Dendritic cell treated with granulocyte-macrophage colony-stimulating factor and Interleukin-4, amounts not matched to agents 40 ng/mL and 50 ng/mL, for 4 days (primary cell): Measurements from ENCODE around the gene CHI3L1.
A peak's percentile ranks its signal among the peaks of the same experiment; 100 is the strongest.

Source experiments
- H3K27ac Mint-ChIP-seq: one replicate; pipeline ENCODE4 v1.8.0; 2022; ENCODE audit warnings: mild to moderate bottlenecking, mixed read lengths
- H3K27me3 Mint-ChIP-seq: one replicate; pipeline ENCODE4 v1.8.0; 2022; ENCODE audit warnings: mild to moderate bottlenecking, mixed read lengths
- H3K36me3 Mint-ChIP-seq: one replicate; pipeline ENCODE4 v1.8.0; 2022; ENCODE audit warnings: low read depth, mixed read lengths
- H3K4me1 Mint-ChIP-seq: one replicate; pipeline ENCODE4 v1.8.0; 2022; ENCODE audit warnings: low read depth, mixed read lengths
- H3K4me3 Mint-ChIP-seq: one replicate; pipeline ENCODE4 v1.8.0; 2022; ENCODE audit warnings: mild to moderate bottlenecking, moderate library complexity, mixed read lengths
- H3K9me3 Mint-ChIP-seq: one replicate; pipeline ENCODE4 v1.8.0; 2022; ENCODE audit warnings: mixed read lengths
- intact Hi-C: fragments of 100-400 bp; cut with micrococcal nuclease; formaldehyde crosslinking; loops from one replicate; pipeline ENCODE4 v1.15.0; 2022

The CHI3L1 gene

GRCh38 chr1:203215573-203215972 is 29.1 kb upstream of the CHI3L1 start:
- Mint-ChIP-seq H3K4me3 (no peak overlapping the region), H3K27me3 (peaks cover 40% of the 10 kb centered on the region), H3K36me3 (no peaks in the 10 kb centered on the region), H3K27ac (no peak overlapping the region), H3K9me3 (no peaks in the 10 kb centered on the region), H3K4me1 (peaks cover 35% of the 10 kb centered on the region)
- intact Hi-C loops = loop anchor here (2.0 kb wide), 1 partner anchor 43 kb away; no protein-coding TSS in a partner anchor

GRCh38 chr1:203214871-203215270 is 28.4 kb upstream of the CHI3L1 start:
- no peak overlapping the region for H3K4me3 Mint-ChIP-seq
- intact Hi-C loops = loop anchor here (2.0 kb wide), 1 partner anchor 42 kb away; no protein-coding TSS in a partner anchor
- peak overlapping the region; percentile 51 for H3K27ac Mint-ChIP-seq
- no peaks in the 10 kb centered on the region for H3K36me3 Mint-ChIP-seq
- peaks cover 39% of the 10 kb centered on the region for H3K27me3 Mint-ChIP-seq
- no peaks in the 10 kb centered on the region for H3K9me3 Mint-ChIP-seq
- H3K4me1 Mint-ChIP-seq = peaks cover 35% of the 10 kb centered on the region

- no peak overlapping the region for H3K4me3 Mint-ChIP-seq
- no peak overlapping the region for H3K27ac Mint-ChIP-seq
- no peaks in the 10 kb centered on the region for H3K36me3 Mint-ChIP-seq
- no peaks in the 10 kb centered on the region for H3K9me3 Mint-ChIP-seq
- intact Hi-C loops = no loop called here
- peaks cover 28% of the 10 kb centered on the region for H3K27me3 Mint-ChIP-seq
- peaks cover 35% of the 10 kb centered on the region for H3K4me1 Mint-ChIP-seq
These were observed 26.6 kb upstream of the CHI3L1 start for GRCh38 chr1:203213126-203213525.

- H3K36me3 Mint-ChIP-seq = no peaks in the 10 kb centered on the region
- H3K9me3 Mint-ChIP-seq = no peaks in the 10 kb centered on the region
- intact Hi-C loops = no loop called here
- no peak overlapping the region for H3K27ac Mint-ChIP-seq
- H3K4me1 Mint-ChIP-seq = peaks cover 24% of the 10 kb centered on the region
- H3K27me3 Mint-ChIP-seq = peaks cover 18% of the 10 kb centered on the region
- no peak overlapping the region for H3K4me3 Mint-ChIP-seq
These were observed 25.3 kb upstream of the CHI3L1 start for GRCh38 chr1:203211812-203212211.

GRCh38 chr1:203210988-203211387 is 24.5 kb upstream of the CHI3L1 start:
- Mint-ChIP-seq H3K27ac (no peak overlapping the region), H3K27me3 (peaks cover 13% of the 10 kb centered on the region), H3K4me3 (no peak overlapping the region), H3K9me3 (no peaks in the 10 kb centered on the region), H3K36me3 (no peaks in the 10 kb centered on the region), H3K4me1 (peaks cover 16% of the 10 kb centered on the region)
- intact Hi-C loops = no loop called here

GRCh38 chr1:203210350-203210749 is 23.8 kb upstream of the CHI3L1 start:
- H3K36me3 Mint-ChIP-seq = no peaks in the 10 kb centered on the region

GRCh38 chr1:203208181-203208580 is 21.7 kb upstream of the CHI3L1 start:
- peaks cover 6% of the 10 kb centered on the region for H3K4me1 Mint-ChIP-seq
- H3K4me3 Mint-ChIP-seq = no peak overlapping the region
- no peak overlapping the region for H3K27ac Mint-ChIP-seq
- H3K27me3 Mint-ChIP-seq = peaks cover 4% of the 10 kb centered on the region
- no peaks in the 10 kb centered on the region for H3K36me3 Mint-ChIP-seq
- no peaks in the 10 kb centered on the region for H3K9me3 Mint-ChIP-seq
- intact Hi-C loops = no loop called here

More at GRCh38 chr1:203210350-203210749, 23.8 kb upstream of the CHI3L1 start:
- Mint-ChIP-seq H3K4me3 (no peak overlapping the region), H3K27me3 (peaks cover 13% of the 10 kb centered on the region), H3K27ac (no peak overlapping the region), H3K9me3 (no peaks in the 10 kb centered on the region), H3K4me1 (peaks cover 9% of the 10 kb centered on the region)
- intact Hi-C loops = no loop called here

- Mint-ChIP-seq H3K36me3 (no peaks in the 10 kb centered on the region), H3K27ac (no peak overlapping the region), H3K9me3 (no peaks in the 10 kb centered on the region), H3K4me1 (peaks cover 11% of the 10 kb centered on the region), H3K4me3 (no peak overlapping the region), H3K27me3 (peaks cover 2% of the 10 kb centered on the region)
- intact Hi-C loops = no loop called here
These were observed 21.2 kb upstream of the CHI3L1 start for GRCh38 chr1:203207751-203208150.

GRCh38 chr1:203206129-203206687 is 19.7 kb upstream of the CHI3L1 start:
- H3K36me3 Mint-ChIP-seq = no peaks in the 10 kb centered on the region
- no peak overlapping the region for H3K4me3 Mint-ChIP-seq
- H3K27me3 Mint-ChIP-seq = peaks cover 5% of the 10 kb centered on the region
- intact Hi-C loops = no loop called here
- peaks cover 26% of the 10 kb centered on the region for H3K4me1 Mint-ChIP-seq
- no peak overlapping the region for H3K27ac Mint-ChIP-seq
- H3K9me3 Mint-ChIP-seq = no peaks in the 10 kb centered on the region

- H3K9me3 Mint-ChIP-seq = no peaks in the 10 kb centered on the region
- H3K36me3 Mint-ChIP-seq = no peaks in the 10 kb centered on the region
- H3K4me3 Mint-ChIP-seq = no peak overlapping the region
- H3K4me1 Mint-ChIP-seq = peaks cover 41% of the 10 kb centered on the region
- intact Hi-C loops = no loop called here
- H3K27ac Mint-ChIP-seq = no peak overlapping the region
- peaks cover 16% of the 10 kb centered on the region for H3K27me3 Mint-ChIP-seq
These were observed 18.3 kb upstream of the CHI3L1 start for GRCh38 chr1:203204756-203205155.

- Mint-ChIP-seq H3K4me1 (peaks cover 46% of the 10 kb centered on the region), H3K27me3 (peaks cover 16% of the 10 kb centered on the region), H3K9me3 (no peaks in the 10 kb centered on the region), H3K4me3 (no peak overlapping the region), H3K36me3 (no peaks in the 10 kb centered on the region), H3K27ac (no peak overlapping the region)
- intact Hi-C loops = no loop called here
These were observed 16.1 kb upstream of the CHI3L1 start for GRCh38 chr1:203202431-203203245.

GRCh38 chr1:203201516-203202205 is 15.2 kb upstream of the CHI3L1 start:
- H3K4me3 Mint-ChIP-seq = no peak overlapping the region
- peaks cover 19% of the 10 kb centered on the region for H3K27me3 Mint-ChIP-seq
- no peak overlapping the region for H3K27ac Mint-ChIP-seq
- no peaks in the 10 kb centered on the region for H3K36me3 Mint-ChIP-seq
- intact Hi-C loops = no loop called here
- H3K4me1 Mint-ChIP-seq = peaks cover 50% of the 10 kb centered on the region
- H3K9me3 Mint-ChIP-seq = peaks cover 8% of the 10 kb centered on the region

- intact Hi-C loops = no loop called here
- no peaks in the 10 kb centered on the region for H3K36me3 Mint-ChIP-seq
- H3K9me3 Mint-ChIP-seq = peaks cover 8% of the 10 kb centered on the region
- H3K27ac Mint-ChIP-seq = no peak overlapping the region
- peaks cover 19% of the 10 kb centered on the region for H3K27me3 Mint-ChIP-seq
- H3K4me1 Mint-ChIP-seq = peaks cover 50% of the 10 kb centered on the region
- H3K4me3 Mint-ChIP-seq = no peak overlapping the region
These were observed 14.4 kb upstream of the CHI3L1 start for GRCh38 chr1:203200916-203201315.
